ENCODE data around the gene NMU.

Gene NMU

DNA sequence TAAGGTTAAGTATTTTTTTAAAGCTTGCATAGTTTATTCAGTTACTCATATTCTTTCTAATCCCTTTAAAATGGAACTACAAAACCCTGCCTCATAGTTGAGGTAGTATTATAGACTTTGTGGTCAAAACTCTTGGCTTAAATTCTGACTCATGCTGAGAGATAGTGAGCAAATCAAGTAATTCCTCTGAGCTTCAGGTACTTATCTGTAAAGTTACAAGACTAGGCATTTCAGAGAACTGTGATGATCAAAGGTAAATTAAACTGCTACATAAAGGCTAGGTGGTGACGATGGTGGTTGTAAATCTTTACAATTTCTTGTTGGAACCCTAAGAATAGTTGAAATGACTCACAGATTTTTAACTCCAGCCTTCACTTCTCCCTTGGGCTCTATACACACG, 86.2 kb downstream of the NMU start:
- H3K4me2 ChIP-seq (ENCODE audit: low read depth, low read length), result no peak overlapping the region
- no peak for TF ChIP-seq EZH2 (optimal IDR thresholded peaks at IDR 0.05; ENCODE audit: low read depth, low read length)
- TF ChIP-seq, protein P1, sequence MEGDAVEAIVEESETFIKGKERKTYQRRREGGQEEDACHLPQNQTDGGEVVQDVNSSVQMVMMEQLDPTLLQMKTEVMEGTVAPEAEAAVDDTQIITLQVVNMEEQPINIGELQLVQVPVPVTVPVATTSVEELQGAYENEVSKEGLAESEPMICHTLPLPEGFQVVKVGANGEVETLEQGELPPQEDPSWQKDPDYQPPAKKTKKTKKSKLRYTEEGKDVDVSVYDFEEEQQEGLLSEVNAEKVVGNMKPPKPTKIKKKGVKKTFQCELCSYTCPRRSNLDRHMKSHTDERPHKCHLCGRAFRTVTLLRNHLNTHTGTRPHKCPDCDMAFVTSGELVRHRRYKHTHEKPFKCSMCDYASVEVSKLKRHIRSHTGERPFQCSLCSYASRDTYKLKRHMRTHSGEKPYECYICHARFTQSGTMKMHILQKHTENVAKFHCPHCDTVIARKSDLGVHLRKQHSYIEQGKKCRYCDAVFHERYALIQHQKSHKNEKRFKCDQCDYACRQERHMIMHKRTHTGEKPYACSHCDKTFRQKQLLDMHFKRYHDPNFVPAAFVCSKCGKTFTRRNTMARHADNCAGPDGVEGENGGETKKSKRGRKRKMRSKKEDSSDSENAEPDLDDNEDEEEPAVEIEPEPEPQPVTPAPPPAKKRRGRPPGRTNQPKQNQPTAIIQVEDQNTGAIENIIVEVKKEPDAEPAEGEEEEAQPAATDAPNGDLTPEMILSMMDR (IDR thresholded peaks at IDR 0.05; ENCODE audit: low read length), result no peak
- no peak for TF ChIP-seq EZH2phosphoT487 (IDR thresholded peaks at IDR 0.05; ENCODE audit: low read length)
- H2AFZ ChIP-seq (ENCODE audit: low read length), result no peak overlapping the region
- H3K27me3 ChIP-seq (replicated peaks; ENCODE audit: insufficient read depth, low read length), result no peaks in the 10 kb centered on the region
- H3K79me2 ChIP-seq (ENCODE audit: low read length), result peaks cover 6% of the 10 kb centered on the region
- H3K4me1 ChIP-seq (ENCODE audit: low read length), result peaks cover 5% of the 10 kb centered on the region
- H3K9me3 ChIP-seq (replicated peaks; ENCODE audit: insufficient read depth, low read length), result no peaks in the 10 kb centered on the region
- H3K27ac ChIP-seq (ENCODE audit: low read length), result no peak overlapping the region
- no peaks in the 10 kb centered on the region for H3K9me2 ChIP-seq (replicated peaks; ENCODE audit: insufficient read depth, low read length)
- H3K4me3 ChIP-seq (ENCODE audit: low read length), result no peak overlapping the region
- DNase-seq, result no peak
- H4K20me1 ChIP-seq (ENCODE audit: insufficient read depth, low read length), result no peaks in the 10 kb centered on the region
- no peaks in the 10 kb centered on the region for H3K36me3 ChIP-seq (replicated peaks; ENCODE audit: insufficient read depth, low read length)
- H3K9ac ChIP-seq (ENCODE audit: low read length), result no peak overlapping the region
- peaks cover 23% of the 10 kb centered on the region for H3F3A ChIP-seq (ENCODE audit: insufficient read depth, low read length)

DNA sequence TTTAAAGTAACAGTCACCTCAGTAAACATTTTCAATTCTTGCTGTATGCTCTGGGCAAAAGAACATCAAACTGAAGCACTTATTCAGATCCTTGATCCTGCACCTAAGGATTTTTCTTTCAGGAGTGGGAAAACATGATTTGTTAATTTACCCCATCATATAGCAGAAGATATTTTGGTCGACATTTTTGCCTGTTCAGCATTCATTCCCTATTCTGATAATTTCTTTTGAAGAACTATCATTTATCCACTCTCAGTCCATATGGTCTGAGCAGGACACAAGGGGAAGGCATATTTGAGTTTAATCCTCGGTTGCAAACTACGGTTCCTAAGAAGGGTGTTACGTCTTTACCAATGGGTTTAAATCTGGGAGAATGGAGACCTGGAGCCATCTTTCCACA, 88.2 kb downstream of the NMU start:
- Histone ChIP-seq H3K27ac (ENCODE audit: low read length) (no peak overlapping the region), H3K4me1 (ENCODE audit: low read length) (peaks cover 9% of the 10 kb centered on the region), H3K79me2 (ENCODE audit: low read length) (peaks cover 26% of the 10 kb centered on the region), H4K20me1 (ENCODE audit: insufficient read depth, low read length) (no peaks in the 10 kb centered on the region), H3K36me3 (replicated peaks; ENCODE audit: insufficient read depth, low read length) (no peaks in the 10 kb centered on the region), H3K4me2 (ENCODE audit: low read depth, low read length) (peak overlapping the region; percentile 91), H3K9me2 (replicated peaks; ENCODE audit: insufficient read depth, low read length) (no peaks in the 10 kb centered on the region), H3K27me3 (replicated peaks; ENCODE audit: insufficient read depth, low read length) (no peaks in the 10 kb centered on the region), H3K9ac (ENCODE audit: low read length) (peak overlapping the region; percentile 78; the same call in 1 of the 2 replicates), H2AFZ (ENCODE audit: low read length) (no peak overlapping the region; the same call in 1 of the 2 replicates), H3K9me3 (replicated peaks; ENCODE audit: insufficient read depth, low read length) (no peaks in the 10 kb centered on the region), H3F3A (ENCODE audit: insufficient read depth, low read length) (peaks cover 23% of the 10 kb centered on the region), H3K4me3 (ENCODE audit: low read length) (peak overlapping the region; percentile 74)
- DNase-seq, result no peak
- TF ChIP-seq EZH2phosphoT487 (IDR thresholded peaks at IDR 0.05; ENCODE audit: low read length) (no peak), EZH2 (optimal IDR thresholded peaks at IDR 0.05; ENCODE audit: low read depth, low read length) (no peak)
- TF ChIP-seq, protein P1 (IDR thresholded peaks at IDR 0.05; ENCODE audit: low read length), result no peak

DNA sequence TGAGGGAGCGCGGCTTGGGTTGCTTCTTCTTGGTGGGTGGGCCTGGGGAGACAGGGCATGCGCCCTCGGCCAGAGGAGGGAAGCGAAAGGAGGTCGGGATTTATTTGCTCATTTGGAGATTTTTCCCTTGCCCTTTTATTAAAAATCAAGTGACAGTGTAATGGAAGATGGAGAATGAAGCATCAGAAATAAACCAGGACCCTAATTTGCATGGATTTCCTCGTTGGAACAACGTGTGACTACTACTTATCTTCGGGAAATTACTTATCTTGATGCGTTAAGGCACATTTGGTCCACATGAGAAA, 88.7 kb downstream of the NMU start:
- Histone ChIP-seq H3K4me1 (ENCODE audit: low read length) (peaks cover 9% of the 10 kb centered on the region), H3K27ac (ENCODE audit: low read length) (no peak overlapping the region; the same call in 1 of the 2 replicates), H3K4me3 (ENCODE audit: low read length) (peak overlapping the region; percentile 74), H3K9me3 (replicated peaks; ENCODE audit: insufficient read depth, low read length) (no peaks in the 10 kb centered on the region), H3K79me2 (ENCODE audit: low read length) (peaks cover 31% of the 10 kb centered on the region), H3K27me3 (replicated peaks; ENCODE audit: insufficient read depth, low read length) (no peaks in the 10 kb centered on the region), H3K9me2 (replicated peaks; ENCODE audit: insufficient read depth, low read length) (no peaks in the 10 kb centered on the region), H3K36me3 (replicated peaks; ENCODE audit: insufficient read depth, low read length) (no peaks in the 10 kb centered on the region), H3F3A (ENCODE audit: insufficient read depth, low read length) (peaks cover 23% of the 10 kb centered on the region), H2AFZ (ENCODE audit: low read length) (peak overlapping the region; percentile 90), H3K9ac (ENCODE audit: low read length) (peak overlapping the region; percentile 78; the same call in 1 of the 2 replicates), H3K4me2 (ENCODE audit: low read depth, low read length) (peak overlapping the region; percentile 91), H4K20me1 (ENCODE audit: insufficient read depth, low read length) (no peaks in the 10 kb centered on the region)
- no peak for DNase-seq
- no peak for TF ChIP-seq EZH2 (optimal IDR thresholded peaks at IDR 0.05; ENCODE audit: low read depth, low read length)
- TF ChIP-seq, protein P1 (IDR thresholded peaks at IDR 0.05; ENCODE audit: low read length), result no peak
- no peak for TF ChIP-seq EZH2phosphoT487 (IDR thresholded peaks at IDR 0.05; ENCODE audit: low read length)

Data from MM.1S (cell line).